ENCODE data around the gene AKAIN1. TPM values are rescaled to one million over a fixed set of nuclear protein-coding genes. Genes with fewer than 3 reads are reported as not detected.

The AKAIN1 gene
- total and polyA plus RNA-seq, 2 of the 8 experiments (the other 6 are each of a cell fraction or from before 2014, with no cell fraction given) = not detected

- TF ChIP-seq CHD7 (IDR thresholded peaks at IDR 0.05; ENCODE audit: insufficient replicate concordance, low read length) (no peak), NANOG (IDR thresholded peaks at IDR 0.05; ENCODE audit: insufficient read depth, low read depth, low read length, poor library complexity, severe bottlenecking) (no peak), FOSL1 (IDR thresholded peaks at IDR 0.05; ENCODE audit: insufficient read depth, low read depth, low read length) (no peak), ASH2L (IDR thresholded peaks at IDR 0.05; ENCODE audit: low read length) (no peak)
These were observed 23.4 kb downstream of the AKAIN1 start (continued) for GRCh38 chr18:5173646-5174045.
